A549 (cell line): ENCODE measurements around the gene C1orf21. TPM values are rescaled to one million over a fixed set of nuclear protein-coding genes. Genes with fewer than 3 reads are reported as not detected.
A peak's percentile ranks its signal among the peaks of the same experiment; 100 is the strongest.

Experiments used
- ATAC-seq, 2 experiments: fragments of 200-7000 bp in 1 of 2; fragments of >200 bp in 1 of 2; cut with Nextera tagmentation in 1 of 2; cut with Tn5 transposase in 1 of 2; 3 replicates each; pipeline versions ENCODE4 v1.8.0 to v1.9.1; 2018 to 2020; ENCODE audit warnings: mild to moderate bottlenecking in 1 of 2, moderate library complexity in 1 of 2
- CTCF ChIA-PET: fragments of 300-600 bp; sonication (Branson Sonifier 250); formaldehyde crosslinking; extraction: SDS; loops from one replicate; lab custom pipeline; 2021; ENCODE audit warnings: antibody characterized with exemption, inconsistent platforms; lab: Yijun Ruan, JAX
- POLR2A ChIA-PET: fragments of 350-600 bp; formaldehyde crosslinking; extraction: SDS; loops from one replicate; lab custom pipeline; 2021; ENCODE audit warnings: antibody characterized with exemption, inconsistent platforms; lab: Yijun Ruan, JAX
- DNase-seq, 2 experiments: peaks; one replicate each; pipeline versions ENCODE4 v3.0.0 to v3.0.0-alpha.2; 2011 to 2016; ENCODE audit warnings: low read depth in 1 of 2, low spot score in 1 of 2
- FAIRE-seq: peaks from 2 replicates; lab custom pipeline; 2011; peaks lifted over from hg19 to GRCh38; lab: Jason Lieb, UNC
- H3K27ac ChIP-seq, 2 experiments: fragments of >200 bp; sonication (Bioruptor Twin); formaldehyde crosslinking; 3 replicates each; pipeline ENCODE4 v1.5.1; 2016 to 2017
- H3K4me1 ChIP-seq: fragments of >200 bp; sonication (Bioruptor Twin); formaldehyde crosslinking; 3 replicates; pipeline ENCODE4 v1.6.1; 2016
- H3K4me2 ChIP-seq: fragments of >200 bp; sonication (Bioruptor Twin); formaldehyde crosslinking; 3 replicates; pipeline ENCODE4 v1.6.1; 2016
- H3K4me3 ChIP-seq: fragments of >200 bp; sonication (Bioruptor Twin); formaldehyde crosslinking; 3 replicates; pipeline ENCODE4 v1.5.1; 2016
- H3K9me3 ChIP-seq: fragments of >200 bp; sonication (Bioruptor Twin); formaldehyde crosslinking; 3 replicates; pipeline ENCODE4 v1.6.1; 2016
- BHLHE40 ChIP-seq: IDR thresholded peaks from 2 replicates; pipeline ENCODE4 v1.6.1; 2012; ENCODE audit warnings: low read depth, low read length, inconsistent platforms
- CBX2 ChIP-seq: fragments of 200-600 bp; sonication (generic); IDR thresholded peaks from 2 replicates; pipeline ENCODE4 v1.6.1; 2016; ENCODE audit warnings: low read depth, mild to moderate bottlenecking, borderline replicate concordance
- CEBPB ChIP-seq, 2 experiments: fragments of >200 bp in 1 of 2; sonication (Bioruptor Twin) in 1 of 2; formaldehyde crosslinking in 1 of 2; IDR thresholded peaks; 2 replicates each; pipeline ENCODE4 v1.6.1; 2012 to 2016
- CTCF ChIP-seq: fragments of >200 bp; sonication (Bioruptor Twin); formaldehyde crosslinking; IDR thresholded peaks from 3 replicates; pipeline ENCODE4 v1.5.1; 2016
- HDAC2 ChIP-seq: fragments of 200-600 bp; sonication (generic); IDR thresholded peaks from 2 replicates; pipeline ENCODE4 v1.6.1; 2016
- HMGXB4 ChIP-seq: fragments of 250-450 bp; sonication (Bioruptor Pico); IDR thresholded peaks from 2 replicates; pipeline ENCODE4 v1.5.0; 2021; ENCODE audit warnings: mild to moderate bottlenecking, moderate library complexity, borderline replicate concordance
- HOXA7 ChIP-seq: fragments of 250-450 bp; sonication (Bioruptor Pico); IDR thresholded peaks from 2 replicates; pipeline ENCODE4 v1.5.0; 2020; ENCODE audit warnings: mild to moderate bottlenecking, moderate library complexity
- HOXB5 ChIP-seq: fragments of 250-450 bp; sonication (Bioruptor Pico); IDR thresholded peaks from 2 replicates; pipeline ENCODE4 v1.5.0; 2020; ENCODE audit warnings: mild to moderate bottlenecking, moderate library complexity
- POLR2A ChIP-seq: IDR thresholded peaks from 2 replicates; pipeline ENCODE4 v1.6.1; 2012; ENCODE audit warnings: mild to moderate bottlenecking, low read length
- RAD21 ChIP-seq, 2 experiments: fragments of >200 bp in 1 of 2; sonication (Bioruptor Twin) in 1 of 2; formaldehyde crosslinking in 1 of 2; IDR thresholded peaks in 1 of 2; conservative IDR thresholded peaks in 1 of 2; 2 replicates in 1 of 2; 3 replicates in 1 of 2; pipeline ENCODE4 v1.6.1; 2012 to 2018; ENCODE audit warnings: inconsistent platforms in 1 of 2
- REST ChIP-seq: fragments of 200-600 bp; sonication (generic); IDR thresholded peaks from 2 replicates; pipeline ENCODE4 v1.6.1; 2016; ENCODE audit warnings: antibody characterized with exemption, mild to moderate bottlenecking, moderate library complexity
- TFCP2L1 ChIP-seq: fragments of 250-450 bp; sonication (Bioruptor Pico); IDR thresholded peaks from 2 replicates; pipeline ENCODE4 v1.5.0; 2021; ENCODE audit warnings: mild to moderate bottlenecking
- ZC3H11A ChIP-seq: fragments of 450-650 bp; IDR thresholded peaks from 2 replicates; pipeline ENCODE4 v1.6.1; 2014; ENCODE audit warnings: antibody characterized with exemption, mild to moderate bottlenecking
- ZFP36 ChIP-seq: fragments of 450-650 bp; IDR thresholded peaks from 2 replicates; pipeline ENCODE4 v1.6.1; 2014; ENCODE audit warnings: borderline replicate concordance; ENCODE audit not compliant: partially characterized antibody
- WGBS: methylation state at CpG from one replicate; pipeline ENCODE4 v1.1.6; 2017; ENCODE audit errors: missing lambda C conversion rate; 5-methylcytosine and 5-hydroxymethylcytosine counted together
- polyA plus RNA-seq, 4 experiments: library from polyadenylated mRNA; depleted of rRNA in 3 of 4; stranded (reverse); fragments of >200 nt; fragmentation: RNase III in 1 of 4; extraction: RNeasy Plus Mini Kit Qiagen cat#74134 plus additional on column Dnase treatment in 1 of 4; gene quantifications; 2 replicates in 3 of 4; 3 replicates in 1 of 4; pipeline ENCODE4 v1.2.3, GENCODE V29; 2011 to 2017

The C1orf21 gene
- polyA plus RNA-seq, 2 of the 4 experiments (the other 2 are of a cell fraction), result 11.4 to 11.6 TPM

GRCh38 chr1:184427722-184428121 lies 40.9 kb downstream of the C1orf21 start:
- CTCF ChIA-PET, result interaction anchor here (0.6 to 2.0 kb wide), 5 partner anchors 9 to 1153 kb away, joined by 3 to 6 read pairs (median 5); no protein-coding TSS in a partner anchor
- no peak for FAIRE-seq

GRCh38 chr1:184428604-184429003 lies 41.8 kb downstream of the C1orf21 start:
- TF ChIP-seq REST, result no peak
- TF ChIP-seq ZC3H11A, result no peak
- no peak for TF ChIP-seq CTCF
- DNase-seq (no peak), FAIRE-seq (no peak), ATAC-seq (peak in 1 of 2 experiments; percentile 50; a peak in 1 of 6 replicates)
- H3K4me1 ChIP-seq, result no peaks in the 10 kb centered on the region
- no peak overlapping the region for H3K4me3 ChIP-seq
- ChIA-PET POLR2A (no interaction called here), CTCF (interaction anchor here (0.8 to 2.0 kb wide), 4 partner anchors 9 to 264 kb away, joined by 3 to 6 read pairs (median 4); no protein-coding TSS in a partner anchor)
- no peaks in the 10 kb centered on the region for H3K9me3 ChIP-seq
- H3K27ac ChIP-seq, result no peak overlapping the region
- H3K4me2 ChIP-seq, result no peak overlapping the region

More at GRCh38 chr1:184427722-184428121, 40.9 kb downstream of the C1orf21 start:
- 28% methylated on average over 2 of the region's 2 CpGs for WGBS
- no peak overlapping the region for H3K27ac ChIP-seq
- POLR2A ChIA-PET, result no interaction called here
- TF ChIP-seq POLR2A, result no peak
- TF ChIP-seq HDAC2, result no peak
- no peak for TF ChIP-seq CTCF
- no peak overlapping the region for H3K4me2 ChIP-seq
- no peak overlapping the region for H3K4me3 ChIP-seq
- no peaks in the 10 kb centered on the region for H3K9me3 ChIP-seq
- DNase-seq (no peak), ATAC-seq (no peak)
- H3K4me1 ChIP-seq, result no peaks in the 10 kb centered on the region

- WGBS, result 47% methylated on average over 3 of the region's 3 CpGs
- DNase-seq (no peak), FAIRE-seq (no peak), ATAC-seq (no peak)
- no peaks in the 10 kb centered on the region for H3K9me3 ChIP-seq
- no peak for TF ChIP-seq ZC3H11A
- TF ChIP-seq HMGXB4 (CRISPR knock-in tag), result no peak
- TF ChIP-seq HOXB5 (CRISPR knock-in tag), result no peak
- TF ChIP-seq TFCP2L1 (CRISPR knock-in tag), result no peak
- TF ChIP-seq CBX2, result no peak
- TF ChIP-seq POLR2A, result no peak
- TF ChIP-seq BHLHE40, result no peak
- TF ChIP-seq RAD21 (conservative IDR thresholded peaks at IDR 0.05 in 1 of 2, IDR thresholded peaks at IDR 0.05 in 1 of 2), result no peak
- TF ChIP-seq ZFP36, result no peak
- no peak for TF ChIP-seq HOXA7 (CRISPR knock-in tag)
- TF ChIP-seq CEBPB (IDR thresholded peaks at IDR 0.05), result no peak
- POLR2A ChIA-PET, result no interaction called here
- H3K4me1 ChIP-seq, result no peaks in the 10 kb centered on the region
- no peak overlapping the region for H3K27ac ChIP-seq
- CTCF ChIA-PET, result no interaction called here
- no peak overlapping the region for H3K4me3 ChIP-seq
- H3K4me2 ChIP-seq, result no peak overlapping the region
These were observed 42.5 kb downstream of the C1orf21 start for GRCh38 chr1:184429335-184429734.
